Adrenal gland (tissue), 19 donors: ENCODE results near the gene NUP160. TPM values are rescaled to one million over a fixed set of nuclear protein-coding genes. Genes with fewer than 3 reads are reported as not detected.
"Not testable (repeated sequence)": the region's sequence is repeated elsewhere in the genome, so short reads cannot be mapped to it uniquely, and the experiment has no call there.

ENCODE experiments used
- DNase-seq, 7 donors: peaks; one replicate each; pipeline ENCODE4 v3.0.0-alpha.2; 2019 to 2020
- H3K27ac ChIP-seq, 5 donors: fragments of 200-600 bp; sonication (generic) in 4 of 5; 1 replicate in 3 of 5; 2 replicates in 2 of 5; pipeline versions ENCODE4 v1.5.1 to v1.8.0; 2016 to 2020; ENCODE audit warnings: mild to moderate bottlenecking in 1 of 5
- H3K27me3 ChIP-seq: fragments of 200-600 bp; 2 replicates; pipeline ENCODE4 v1.8.0; 2021
- H3K36me3 ChIP-seq, 2 donors: fragments of 200-600 bp; replicated peaks in 1 of 2; 1 replicate in 1 of 2; 2 replicates in 1 of 2; pipeline versions ENCODE4 v1.5.1 to v1.8.0; 2018 to 2022
- H3K4me1 ChIP-seq, 2 donors: fragments of 200-600 bp; replicated peaks in 1 of 2; 1 replicate in 1 of 2; 2 replicates in 1 of 2; pipeline versions ENCODE4 v1.5.1 to v1.8.0; 2018 to 2021
- H3K4me3 ChIP-seq, 4 donors: fragments of 200-600 bp; sonication (generic) in 3 of 4; one replicate each; pipeline ENCODE4 v1.5.1; 2016 to 2018
- H3K9me3 ChIP-seq, 3 donors: fragments of 200-600 bp; sonication (generic) in 1 of 3; replicated peaks in 1 of 3; 1 replicate in 2 of 3; 2 replicates in 1 of 3; pipeline versions ENCODE4 v1.5.1 to v1.8.0; 2016 to 2021
- CTCF ChIP-seq, 6 experiments: fragments of 450-650 bp in 4 of 6; fragments of 200-600 bp in 2 of 6; sonication (generic) in 1 of 6; IDR thresholded peaks; 1 replicate in 5 of 6; 2 replicates in 1 of 6; pipeline versions ENCODE4 v1.5.1 to v1.8.0; 2016 to 2021; ENCODE audit warnings: antibody characterized with exemption in 6 of 6, mild to moderate bottlenecking in 2 of 6, moderate library complexity in 1 of 6
- POLR2A ChIP-seq, 2 donors: fragments of 450-650 bp; IDR thresholded peaks; one replicate each; pipeline ENCODE4 v1.6.1; 2017; ENCODE audit warnings: antibody characterized with exemption in 2 of 2, mild to moderate bottlenecking in 2 of 2, moderate library complexity in 1 of 2
- WGBS, 4 donors: extraction: QIAGEN DNeasy Blood & Tissue Kit in 2 of 4; methylation state at CpG; one replicate each; pipeline versions ENCODE4 v1.1.5 to v1.1.7; 2013 to 2017; 5-methylcytosine and 5-hydroxymethylcytosine counted together
- intact Hi-C, 2 donors: fragments of 100-400 bp; cut with DNase I; formaldehyde crosslinking; loops; one replicate each; pipeline versions ENCODE4 v1.14.1 to v1.15.0; 2022 to 2023
- long read RNA-seq, 10 donors: library from polyadenylated mRNA in 3 of 10; unstranded in 2 of 10; stranded (forward) in 1 of 10; transcript quantifications; one replicate each; pipeline ENCODE4 v2.0.0 and lab custom pipeline, GENCODE V29; 2021 to 2026
- polyA plus RNA-seq, 3 donors: library from polyadenylated mRNA; stranded (reverse); fragments of 200-250 nt in 2 of 3; fragments of 350-450 nt in 1 of 3; fragmentation: Illumina TruSeq in 1 of 3; extraction: RNeasy Lipid Tissue Mini Kit (QIAGEN cat#74804) in 1 of 3; gene quantifications; one replicate each; pipeline ENCODE4 v1.2.3, GENCODE V29; 2013 to 2014
- total RNA-seq, 9 donors: library from RNA; depleted of rRNA in 4 of 9; stranded (reverse); fragments of >200 nt in 4 of 9; fragments of 120-200 nt in 1 of 9; fragmentation: NEBNext Ultra II Directional in 1 of 9; extraction: Animal tissue kit (Norgen Biotek cat#: 25700) in 1 of 9; gene quantifications; one replicate each; pipeline versions ENCODE4 v1.1.0 to v1.2.4, GENCODE V29; 2013 to 2023
- donor health status: healthy with polysubstance abuse.
- donor health status: Bipolar disorder and iron deficiency.
- donor health status: DM: yes; HTN: yes; CAD: no.
- donor health status: DM: no; HTN: no; CAD: no.
- donor health status: DM: no; HTN: no; CAD: no.
- donor health status: DM: yes; HTN: yes; CAD: no.

The NUP160 gene
- total RNA-seq (10 to 100 TPM; 10.1 to 29.8 (median 21.9) TPM), polyA plus RNA-seq (10 to 100 TPM; 13.6 to 23.2 (median 15.0) TPM)
- long read RNA-seq, donor 1, full-length matches to known transcripts = 4 of 4 reads
- long read RNA-seq, donor 1, partial matches to known transcripts = 0 of 4 reads
- long read RNA-seq, donor 1, other reads (novel, unspliced or antisense) = 0 of 4 reads
- long read RNA-seq, donor 2, full-length matches to known transcripts = 3 of 3 reads
- long read RNA-seq, donor 2, partial matches to known transcripts = 0 of 3 reads
- long read RNA-seq, donor 2, other reads (novel, unspliced or antisense) = 0 of 3 reads
- long read RNA-seq, donor 3, full-length matches to known transcripts = 2 of 2 reads
- long read RNA-seq, donor 3, partial matches to known transcripts = 0 of 2 reads
- long read RNA-seq, donor 3, other reads (novel, unspliced or antisense) = 0 of 2 reads
- long read RNA-seq, donor 4, partial matches to known transcripts = 2 of 5 reads
- long read RNA-seq, donor 4, other reads (novel, unspliced or antisense) = 2 of 5 reads
- long read RNA-seq, donor 5, full-length matches to known transcripts = 34 of 48 reads
- long read RNA-seq, donor 5, partial matches to known transcripts = 5 of 48 reads
- long read RNA-seq, donor 5, other reads (novel, unspliced or antisense) = 9 of 48 reads
- long read RNA-seq, donor 6, partial matches to known transcripts = 1 of 6 reads
- long read RNA-seq, donor 6, other reads (novel, unspliced or antisense) = 3 of 6 reads
- long read RNA-seq, donor 7, full-length matches to known transcripts = 1 of 1 reads
- long read RNA-seq, donor 7, partial matches to known transcripts = 0 of 1 reads
- long read RNA-seq, donor 7, other reads (novel, unspliced or antisense) = 0 of 1 reads
- long read RNA-seq, donor 8, partial matches to known transcripts = 0 of 1 reads
- long read RNA-seq, donor 8, other reads (novel, unspliced or antisense) = 0 of 1 reads
- long read RNA-seq, donor 9, full-length matches to known transcripts = 3 of 3 reads
- long read RNA-seq, donor 9, partial matches to known transcripts = 0 of 3 reads
- long read RNA-seq, donor 9, other reads (novel, unspliced or antisense) = 0 of 3 reads
- long read RNA-seq, donor 10 = 0 reads

- Histone ChIP-seq H3K9me3 (no peaks in the 10 kb centered on the region), H3K27ac (peak within 1 kb of the TSS; percentile 81 to 93 (median 90)), H3K4me1 (peaks cover 8 to 29% of the 10 kb centered on the region in 2 donors), H3K36me3 (peaks cover 0 to 6% of the 10 kb centered on the region in 2 donors), H3K4me3 (peak within 1 kb of the TSS; percentile 69 to 95 (median 85)), H3K27me3 (no peaks in the 10 kb centered on the region)
- DNase-seq = peak; percentile 72 to 88 (median 85)
- intact Hi-C loops = loop anchor here in 1 of 2 donors (10.0 kb wide), 1 partner anchor 83 kb away; the partner anchor contains the start of gene FNBP4
- peak in 1 of 6 experiments; percentile 11 for TF ChIP-seq CTCF (IDR thresholded peaks at IDR 0.05)
- peak; percentile 48 to 70 for TF ChIP-seq POLR2A (IDR thresholded peaks at IDR 0.05)
- 0% methylated on average over 20 to 66 of the region's 66 CpGs for WGBS, 4 donors
Measured at GRCh38 chr11:47847892-47848699, at the start of gene NUP160. Gene NUP160, minus strand, starts transcription at chr11:47848350. Its CDS starts 32 bp downstream, at chr11:47848318.

DNA sequence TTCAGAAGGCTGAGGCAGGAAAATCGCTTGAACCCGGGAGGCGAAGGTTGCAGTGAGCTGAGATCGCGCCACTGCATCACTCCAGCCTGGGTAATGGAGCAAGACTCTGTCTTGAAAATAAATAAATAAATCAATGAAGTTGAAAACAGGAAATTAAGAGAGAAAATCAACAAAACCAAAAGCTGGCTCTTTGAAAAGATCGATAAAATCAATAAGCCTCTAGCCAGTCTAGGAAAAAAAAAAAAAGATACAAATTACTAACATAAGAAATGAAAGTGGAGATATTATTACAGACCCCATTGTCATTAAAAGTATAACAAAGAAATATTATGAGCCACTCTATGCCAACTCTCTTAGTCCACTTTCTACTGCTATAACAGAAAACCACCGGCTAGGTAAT, 48.0 kb upstream of the NUP160 start:
- DNase-seq = no peak
- Histone ChIP-seq H3K27ac (no peak overlapping the region), H3K4me1 (no peaks in the 10 kb centered on the region), H3K36me3 (no peaks in the 10 kb centered on the region), H3K27me3 (no peaks in the 10 kb centered on the region), H3K9me3 (no peaks in the 10 kb centered on the region), H3K4me3 (no peak overlapping the region)
- TF ChIP-seq CTCF (IDR thresholded peaks at IDR 0.05) (no peak), POLR2A (IDR thresholded peaks at IDR 0.05) (no peak)
- intact Hi-C loops = no loop called here
- WGBS, 4 donors = 95 to 96% (median 95%) methylated on average over 7 of the region's 7 CpGs

DNA sequence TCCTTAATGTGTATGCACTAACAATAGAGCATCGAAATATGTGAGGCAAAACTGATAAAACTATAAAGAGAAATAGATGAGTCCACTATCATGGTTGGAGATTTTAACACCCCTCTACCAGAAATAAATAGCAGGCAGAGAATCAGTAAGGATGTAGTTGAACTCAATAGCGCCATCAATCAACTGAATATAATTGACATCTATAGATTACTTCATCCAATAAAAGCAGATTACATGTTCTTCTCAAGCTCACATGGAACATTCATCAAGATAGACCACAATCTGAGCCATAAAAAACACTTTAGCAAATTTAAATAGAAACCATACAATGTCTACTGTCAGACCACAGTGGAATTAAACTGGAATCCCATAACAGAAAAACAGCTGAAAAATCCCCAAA, 46.9 kb upstream of the NUP160 start:
- H3K4me1 ChIP-seq = no peaks in the 10 kb centered on the region
- H3K9me3 ChIP-seq = no peaks in the 10 kb centered on the region
- intact Hi-C loops = no loop called here
- no peaks in the 10 kb centered on the region for H3K27me3 ChIP-seq
- no peak overlapping the region for H3K27ac ChIP-seq
- no peaks in the 10 kb centered on the region for H3K36me3 ChIP-seq
- no peak for DNase-seq
- TF ChIP-seq CTCF (IDR thresholded peaks at IDR 0.05) (no peak), POLR2A (IDR thresholded peaks at IDR 0.05) (no peak)
- 83 to 88% (median 86%) methylated on average over 2 of the region's 2 CpGs for WGBS, 4 donors
- no peak overlapping the region for H3K4me3 ChIP-seq

GRCh38 chr11:47892546-47893276, 44.6 kb upstream of the NUP160 start:
- H3K27ac ChIP-seq, H3K9me3 ChIP-seq, H3K36me3 ChIP-seq, H3K27me3 ChIP-seq, DNase-seq, H3K4me3 ChIP-seq, intact Hi-C loops, H3K4me1 ChIP-seq: not testable (repeated sequence)
- 87 to 94% (median 93%) methylated on average over 3 to 57 of the region's 57 CpGs; no CpG with 5 or more reads in 1 of the 4 donors for WGBS, 4 donors
